Measurements from ENCODE around the gene PML. TPM values are rescaled to one million over a fixed set of nuclear protein-coding genes. Genes with fewer than 3 reads are reported as not detected.

PML gene
- total and polyA plus RNA-seq, 9 of the 15 experiments (the other 6 are each of a cell fraction or from before 2014, with no cell fraction given): 5.0 to 50.7 (median 10.1) TPM

Small RNAs within 50 kb of the gene (small RNA-seq; reads per million reads assigned to genes)
- gene RN7SL429P: not detected

Other genes with a start within 250 kb of the PML start
Only the 7 nearest of the 9 such genes appear.
- not detected in 2 replicates for gene TBC1D21, start 121.2 kb upstream of the PML start, total RNA-seq (2014; rRNA removed)
- gene TBC1D21, start 121.2 kb upstream of the PML start, total RNA-seq (2014; rRNA removed; fragmentation: Illumina TruSeq; extraction: Trizol): not detected in 2 replicates
- gene TBC1D21, start 121.2 kb upstream of the PML start, total RNA-seq (2015; rRNA removed; fragmentation: Illumina TruSeq; extraction: Trizol): not detected in 2 replicates
- not detected in 2 replicates for gene TBC1D21, start 121.2 kb upstream of the PML start, total RNA-seq (2021)
- not detected in 2 replicates for gene TBC1D21, start 121.2 kb upstream of the PML start, polyA plus RNA-seq (2011; rRNA removed)
- not detected in 2 replicates for gene TBC1D21, start 121.2 kb upstream of the PML start, polyA plus RNA-seq (2014; fragmentation: Illumina TruSeq; extraction: Trizol)
- gene TBC1D21, start 121.2 kb upstream of the PML start, polyA plus RNA-seq (2014; fragmentation: Nextera tagmentation; extraction: Ambion mirVana): not detected
- gene TBC1D21, start 121.2 kb upstream of the PML start, polyA plus RNA-seq (2014; rRNA removed): not detected in 2 replicates
- 0.14 and 0.61 TPM in 2 replicates for gene LOXL1, start 68.3 kb upstream of the PML start, total RNA-seq (2014; rRNA removed)
- not detected in 2 replicates for gene LOXL1, start 68.3 kb upstream of the PML start, total RNA-seq (2014; rRNA removed; fragmentation: Illumina TruSeq; extraction: Trizol)
- gene LOXL1, start 68.3 kb upstream of the PML start, total RNA-seq (2015; rRNA removed; fragmentation: Illumina TruSeq; extraction: Trizol): not detected in 2 replicates
- not detected in 2 replicates for gene LOXL1, start 68.3 kb upstream of the PML start, total RNA-seq (2021)
- gene LOXL1, start 68.3 kb upstream of the PML start, polyA plus RNA-seq (2011; rRNA removed): 0.16 TPM in 1 of 2 replicates, not detected in the other
- not detected in 2 replicates for gene LOXL1, start 68.3 kb upstream of the PML start, polyA plus RNA-seq (2014; fragmentation: Illumina TruSeq; extraction: Trizol)
- not detected for gene LOXL1, start 68.3 kb upstream of the PML start, polyA plus RNA-seq (2014; fragmentation: Nextera tagmentation; extraction: Ambion mirVana)
- not detected in 2 replicates for gene LOXL1, start 68.3 kb upstream of the PML start, polyA plus RNA-seq (2014; rRNA removed)
- 9.7 and 9.9 TPM in 2 replicates for gene STOML1, start 2.4 kb upstream of the PML start, total RNA-seq (2014; rRNA removed)
- gene STOML1, start 2.4 kb upstream of the PML start, total RNA-seq (2014; rRNA removed; fragmentation: Illumina TruSeq; extraction: Trizol): 1.2 and 2.1 TPM in 2 replicates
- gene STOML1, start 2.4 kb upstream of the PML start, total RNA-seq (2015; rRNA removed; fragmentation: Illumina TruSeq; extraction: Trizol): 4.6 and 5.3 TPM in 2 replicates
- gene STOML1, start 2.4 kb upstream of the PML start, total RNA-seq (2021): 9.6 and 10.3 TPM in 2 replicates
- 4.9 and 7.1 TPM in 2 replicates for gene STOML1, start 2.4 kb upstream of the PML start, polyA plus RNA-seq (2011; rRNA removed)
- 3.5 and 5.2 TPM in 2 replicates for gene STOML1, start 2.4 kb upstream of the PML start, polyA plus RNA-seq (2014; fragmentation: Illumina TruSeq; extraction: Trizol)
- gene STOML1, start 2.4 kb upstream of the PML start, polyA plus RNA-seq (2014; fragmentation: Nextera tagmentation; extraction: Ambion mirVana): under 1 TPM; 0.25 to 0.53 TPM
- gene STOML1, start 2.4 kb upstream of the PML start, polyA plus RNA-seq (2014; rRNA removed): 6.9 and 8.9 TPM in 2 replicates
- not detected in 2 replicates for gene GOLGA6A, start 87.8 kb downstream of the PML start, total RNA-seq (2014; rRNA removed)
- gene GOLGA6A, start 87.8 kb downstream of the PML start, total RNA-seq (2014; rRNA removed; fragmentation: Illumina TruSeq; extraction: Trizol): not detected in 2 replicates
- not detected in 2 replicates for gene GOLGA6A, start 87.8 kb downstream of the PML start, total RNA-seq (2015; rRNA removed; fragmentation: Illumina TruSeq; extraction: Trizol)
- not detected in 2 replicates for gene GOLGA6A, start 87.8 kb downstream of the PML start, total RNA-seq (2021)
- gene GOLGA6A, start 87.8 kb downstream of the PML start, polyA plus RNA-seq (2011; rRNA removed): not detected in 2 replicates
- not detected in 2 replicates for gene GOLGA6A, start 87.8 kb downstream of the PML start, polyA plus RNA-seq (2014; fragmentation: Illumina TruSeq; extraction: Trizol)
- gene GOLGA6A, start 87.8 kb downstream of the PML start, polyA plus RNA-seq (2014; fragmentation: Nextera tagmentation; extraction: Ambion mirVana): not detected
- gene GOLGA6A, start 87.8 kb downstream of the PML start, polyA plus RNA-seq (2014; rRNA removed): not detected in 2 replicates
- gene ISLR2, start 135.9 kb downstream of the PML start, total RNA-seq (2014; rRNA removed): not detected in 2 replicates
- gene ISLR2, start 135.9 kb downstream of the PML start, total RNA-seq (2014; rRNA removed; fragmentation: Illumina TruSeq; extraction: Trizol): not detected in 2 replicates
- gene ISLR2, start 135.9 kb downstream of the PML start, total RNA-seq (2015; rRNA removed; fragmentation: Illumina TruSeq; extraction: Trizol): not detected in 2 replicates
- not detected in 2 replicates for gene ISLR2, start 135.9 kb downstream of the PML start, total RNA-seq (2021)
- not detected in 2 replicates for gene ISLR2, start 135.9 kb downstream of the PML start, polyA plus RNA-seq (2011; rRNA removed)
- not detected in 2 replicates for gene ISLR2, start 135.9 kb downstream of the PML start, polyA plus RNA-seq (2014; fragmentation: Illumina TruSeq; extraction: Trizol)
- not detected for gene ISLR2, start 135.9 kb downstream of the PML start, polyA plus RNA-seq (2014; fragmentation: Nextera tagmentation; extraction: Ambion mirVana)
- not detected in 2 replicates for gene ISLR2, start 135.9 kb downstream of the PML start, polyA plus RNA-seq (2014; rRNA removed)
- not detected in 2 replicates for gene ISLR, start 179.0 kb downstream of the PML start, total RNA-seq (2014; rRNA removed)
- not detected in 2 replicates for gene ISLR, start 179.0 kb downstream of the PML start, total RNA-seq (2014; rRNA removed; fragmentation: Illumina TruSeq; extraction: Trizol)
- not detected in 2 replicates for gene ISLR, start 179.0 kb downstream of the PML start, total RNA-seq (2015; rRNA removed; fragmentation: Illumina TruSeq; extraction: Trizol)
- gene ISLR, start 179.0 kb downstream of the PML start, total RNA-seq (2021): not detected in 2 replicates
- gene ISLR, start 179.0 kb downstream of the PML start, polyA plus RNA-seq (2011; rRNA removed): not detected in 2 replicates
- gene ISLR, start 179.0 kb downstream of the PML start, polyA plus RNA-seq (2014; fragmentation: Illumina TruSeq; extraction: Trizol): not detected in 2 replicates
- gene ISLR, start 179.0 kb downstream of the PML start, polyA plus RNA-seq (2014; fragmentation: Nextera tagmentation; extraction: Ambion mirVana): not detected
- gene ISLR, start 179.0 kb downstream of the PML start, polyA plus RNA-seq (2014; rRNA removed): not detected in 2 replicates
- 0.33 TPM in 1 of 2 replicates, not detected in the other for gene STRA6, start 208.1 kb downstream of the PML start, total RNA-seq (2014; rRNA removed)
- 0.18 TPM in 1 of 2 replicates, not detected in the other for gene STRA6, start 208.1 kb downstream of the PML start, total RNA-seq (2014; rRNA removed; fragmentation: Illumina TruSeq; extraction: Trizol)
- gene STRA6, start 208.1 kb downstream of the PML start, total RNA-seq (2015; rRNA removed; fragmentation: Illumina TruSeq; extraction: Trizol): 0.43 and 0.60 TPM in 2 replicates
- 0.38 and 0.47 TPM in 2 replicates for gene STRA6, start 208.1 kb downstream of the PML start, total RNA-seq (2021)
- gene STRA6, start 208.1 kb downstream of the PML start, polyA plus RNA-seq (2011; rRNA removed): 1.9 and 2.0 TPM in 2 replicates
- gene STRA6, start 208.1 kb downstream of the PML start, polyA plus RNA-seq (2014; fragmentation: Illumina TruSeq; extraction: Trizol): 0.28 and 0.40 TPM in 2 replicates
- under 1 TPM in 1 of 2 experiments, not detected in 1; 0.04 TPM for gene STRA6, start 208.1 kb downstream of the PML start, polyA plus RNA-seq (2014; fragmentation: Nextera tagmentation; extraction: Ambion mirVana)
- 0.43 and 0.65 TPM in 2 replicates for gene STRA6, start 208.1 kb downstream of the PML start, polyA plus RNA-seq (2014; rRNA removed)

Data from K562 (cell line).